ENCODE measurements around the gene HSPD1.

The HSPD1 gene

DNA sequence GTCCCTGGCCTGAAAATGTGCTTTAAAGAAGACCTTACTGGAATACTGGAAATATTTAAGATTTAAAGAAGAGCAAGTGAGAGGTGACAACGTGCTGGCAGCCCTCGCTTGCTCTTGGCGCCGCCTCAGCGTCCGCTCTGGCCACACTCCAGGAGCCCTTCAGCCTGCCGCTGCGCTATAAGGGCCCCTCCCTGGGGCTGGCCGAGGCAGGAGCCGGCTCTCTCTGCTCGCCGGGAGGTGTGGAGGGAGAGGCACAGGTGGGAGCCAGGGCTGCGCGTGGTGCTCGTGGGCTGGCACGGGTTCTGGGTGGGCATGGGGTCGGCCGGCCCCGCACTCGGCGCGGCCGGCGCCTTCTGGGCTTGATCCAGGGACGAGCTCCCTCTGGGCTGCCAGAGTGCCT lies 49.2 kb downstream of the HSPD1 start:
- no peaks in the 10 kb centered on the region for H3K36me3 ChIP-seq (ENCODE audit: control insufficient read depth in 5 of 5, insufficient read depth in 5 of 5, low read length in 5 of 5)
- H3K9ac ChIP-seq (ENCODE audit: low read length in 5 of 5), result no peak overlapping the region
- H3K27me3 ChIP-seq (ENCODE audit: control insufficient read depth in 5 of 5, insufficient read depth in 4 of 5, low read length in 5 of 5), result no peaks in the 10 kb centered on the region
- H3K4me1 ChIP-seq (ENCODE audit: control insufficient read depth in 5 of 5, insufficient read depth in 5 of 5, low read length in 5 of 5), result peaks cover 2 to 30% (median 18%) of the 10 kb centered on the region in 5 donors
- no peak overlapping the region for H3K27ac ChIP-seq (ENCODE audit: low read depth, low read length)
- H3K9me3 ChIP-seq (ENCODE audit: control insufficient read depth in 5 of 5, low read length in 5 of 5), result no peaks in the 10 kb centered on the region
- H3K4me3 ChIP-seq (ENCODE audit: low read depth in 1 of 5, low read length in 5 of 5), result no peak overlapping the region

DNA sequence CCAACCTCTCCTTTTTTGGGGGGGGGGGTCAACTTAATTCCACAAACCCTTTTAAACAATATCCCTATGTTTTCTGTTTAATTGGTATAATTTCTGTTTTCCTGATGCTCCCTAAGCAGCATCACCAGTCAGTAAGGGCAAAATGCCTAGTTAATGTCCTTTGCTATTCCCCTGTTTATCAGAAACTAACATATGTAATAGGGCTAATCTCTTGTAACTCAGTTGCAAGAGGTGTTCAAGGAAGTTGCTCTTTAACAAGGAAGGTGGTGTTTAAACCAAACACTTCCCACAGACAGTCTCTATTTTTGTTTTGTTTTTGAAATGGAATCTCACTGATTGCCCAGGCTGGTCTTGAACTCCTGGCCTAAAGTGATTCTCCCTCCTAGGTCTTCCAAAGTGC lies 52.8 kb downstream of the HSPD1 start:
- Histone ChIP-seq H3K27ac (ENCODE audit: low read depth, low read length) (no peak overlapping the region), H3K36me3 (ENCODE audit: control insufficient read depth in 5 of 5, insufficient read depth in 5 of 5, low read length in 5 of 5) (no peaks in the 10 kb centered on the region), H3K4me1 (ENCODE audit: control insufficient read depth in 5 of 5, insufficient read depth in 5 of 5, low read length in 5 of 5) (peaks cover 0 to 12% (median 0%) of the 10 kb centered on the region in 5 donors), H3K9me3 (ENCODE audit: control insufficient read depth in 5 of 5, low read length in 5 of 5) (no peaks in the 10 kb centered on the region), H3K27me3 (ENCODE audit: control insufficient read depth in 5 of 5, insufficient read depth in 4 of 5, low read length in 5 of 5) (no peaks in the 10 kb centered on the region), H3K9ac (ENCODE audit: low read length in 5 of 5) (no peak overlapping the region), H3K4me3 (ENCODE audit: low read depth in 1 of 5, low read length in 5 of 5) (no peak overlapping the region)

DNA sequence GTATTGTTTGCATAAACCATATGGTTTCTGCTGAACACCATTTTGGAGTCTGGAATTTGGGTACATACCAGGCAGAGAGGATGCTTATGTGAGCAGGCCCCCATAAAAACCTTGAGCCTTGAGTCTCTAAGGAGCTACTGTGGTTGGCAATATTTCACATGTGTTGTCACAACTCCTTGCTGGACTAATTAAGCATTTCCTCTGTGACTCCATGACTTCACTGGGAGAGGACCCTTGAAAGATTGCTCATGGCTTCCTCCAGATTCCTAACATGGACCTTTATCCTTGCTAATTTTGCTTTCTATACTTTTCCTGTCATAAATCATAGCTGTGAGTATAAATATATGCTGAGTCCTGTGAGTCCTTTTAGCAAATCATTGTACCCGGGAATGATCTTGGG lies 53.9 kb downstream of the HSPD1 start:
- Histone ChIP-seq H3K4me3 (ENCODE audit: low read depth in 1 of 5, low read length in 5 of 5) (no peak overlapping the region), H3K4me1 (ENCODE audit: control insufficient read depth in 5 of 5, insufficient read depth in 5 of 5, low read length in 5 of 5) (peaks cover 0 to 12% (median 0%) of the 10 kb centered on the region in 5 donors), H3K27me3 (ENCODE audit: control insufficient read depth in 5 of 5, insufficient read depth in 4 of 5, low read length in 5 of 5) (no peaks in the 10 kb centered on the region), H3K36me3 (ENCODE audit: control insufficient read depth in 5 of 5, insufficient read depth in 5 of 5, low read length in 5 of 5) (no peaks in the 10 kb centered on the region), H3K9ac (ENCODE audit: low read length in 5 of 5) (no peak overlapping the region), H3K27ac (ENCODE audit: low read depth, low read length) (no peak overlapping the region), H3K9me3 (ENCODE audit: control insufficient read depth in 5 of 5, low read length in 5 of 5) (no peaks in the 10 kb centered on the region)

DNA sequence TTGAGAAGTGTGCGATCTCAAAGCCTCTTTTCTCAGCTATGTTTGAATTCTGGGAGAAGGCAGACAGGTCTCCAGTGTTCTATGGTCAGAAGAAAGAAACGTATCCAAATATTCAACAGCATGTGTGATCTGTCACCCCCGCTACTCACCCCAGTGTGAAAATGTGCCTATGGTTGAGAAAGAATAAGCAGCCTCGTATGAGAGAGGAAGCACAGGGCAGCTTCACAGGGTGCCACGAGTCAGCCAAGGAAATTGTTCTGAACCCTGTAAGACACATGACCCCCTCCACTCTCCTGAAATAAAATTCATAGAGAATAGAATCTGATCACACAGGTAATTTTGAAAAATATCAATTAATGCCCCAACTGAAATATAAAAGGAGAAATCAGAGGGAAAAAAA lies 56.8 kb downstream of the HSPD1 start:
- Histone ChIP-seq H3K27me3 (ENCODE audit: control insufficient read depth in 5 of 5, insufficient read depth in 4 of 5, low read length in 5 of 5) (no peaks in the 10 kb centered on the region), H3K9me3 (ENCODE audit: control insufficient read depth in 5 of 5, low read length in 5 of 5) (no peaks in the 10 kb centered on the region), H3K4me1 (ENCODE audit: control insufficient read depth in 5 of 5, insufficient read depth in 5 of 5, low read length in 5 of 5) (peaks cover 0 to 12% (median 0%) of the 10 kb centered on the region in 5 donors), H3K27ac (ENCODE audit: low read depth, low read length) (no peak overlapping the region), H3K36me3 (ENCODE audit: control insufficient read depth in 5 of 5, insufficient read depth in 5 of 5, low read length in 5 of 5) (no peaks in the 10 kb centered on the region), H3K9ac (ENCODE audit: low read length in 5 of 5) (no peak overlapping the region), H3K4me3 (ENCODE audit: low read depth in 1 of 5, low read length in 5 of 5) (no peak overlapping the region)

DNA sequence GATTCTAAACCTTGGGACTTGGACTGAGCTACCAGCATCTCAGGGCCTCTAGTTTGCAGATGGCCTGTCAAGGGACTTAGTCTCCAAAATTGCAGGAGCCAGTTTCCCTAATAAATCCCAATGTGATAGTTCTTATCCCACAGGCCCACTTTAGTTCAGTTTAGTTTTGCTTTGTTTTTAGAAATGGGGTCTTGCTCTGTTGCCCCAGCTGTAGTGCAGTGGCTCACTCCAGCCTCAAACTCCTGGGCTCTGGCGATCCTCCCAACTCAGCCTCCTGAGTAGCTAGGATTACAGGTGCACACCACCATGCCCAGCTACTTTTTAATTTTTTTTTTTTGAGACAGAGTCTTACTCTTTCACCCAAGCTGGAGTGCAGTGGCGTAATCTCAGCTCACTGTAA lies 62.3 kb downstream of the HSPD1 start:
- Histone ChIP-seq H3K9me3 (ENCODE audit: control insufficient read depth in 5 of 5, low read length in 5 of 5) (no peaks in the 10 kb centered on the region), H3K27me3 (ENCODE audit: control insufficient read depth in 5 of 5, insufficient read depth in 4 of 5, low read length in 5 of 5) (no peaks in the 10 kb centered on the region), H3K4me3 (ENCODE audit: low read depth in 1 of 5, low read length in 5 of 5) (no peak overlapping the region), H3K4me1 (ENCODE audit: control insufficient read depth in 5 of 5, insufficient read depth in 5 of 5, low read length in 5 of 5) (peaks cover 3 to 27% (median 25%) of the 10 kb centered on the region in 5 donors), H3K9ac (ENCODE audit: low read length in 5 of 5) (no peak overlapping the region), H3K27ac (ENCODE audit: low read depth, low read length) (no peak overlapping the region), H3K36me3 (ENCODE audit: control insufficient read depth in 5 of 5, insufficient read depth in 5 of 5, low read length in 5 of 5) (no peaks in the 10 kb centered on the region)

All from subcutaneous abdominal adipose tissue (tissue), 5 donors.